Measurements from ENCODE around the gene NEUROD6.

The NEUROD6 gene

DNA sequence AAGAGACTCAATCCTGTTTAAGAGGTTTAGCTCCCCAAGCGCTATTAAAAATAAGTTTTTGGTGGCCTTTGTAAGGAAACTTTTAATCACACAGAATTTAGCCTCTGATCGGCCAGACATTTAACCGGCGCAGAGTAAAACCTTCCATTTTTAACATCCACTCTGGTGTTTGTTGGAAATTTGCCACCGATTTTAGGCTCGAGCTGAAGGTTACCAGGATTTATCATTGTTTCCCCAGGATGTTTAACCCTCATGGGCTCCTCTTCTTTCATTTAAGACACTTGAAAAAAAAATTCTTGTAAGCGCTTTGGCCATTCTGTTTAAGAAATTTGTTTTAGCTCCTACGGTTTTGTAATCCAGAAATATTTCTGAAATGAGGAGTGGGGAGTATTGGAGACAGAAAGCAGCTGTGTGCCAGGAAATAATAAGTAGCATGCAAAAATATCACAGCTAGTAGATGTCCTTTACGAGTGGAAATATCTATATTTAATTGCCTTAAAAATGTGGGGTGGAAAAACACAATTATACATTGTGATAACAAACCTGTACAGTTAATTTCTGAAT is 3.4 kb downstream of the NEUROD6 start:
- Histone ChIP-seq H3K9me3 (no peaks in the 10 kb centered on the region), H3K36me3 (no peaks in the 10 kb centered on the region), H3K27me3 (peaks cover 34% of the 10 kb centered on the region), H3K4me3 (ENCODE audit: low read depth, low read length) (no peak overlapping the region), H3K4me1 (no peaks in the 10 kb centered on the region)
- TF ChIP-seq, protein P1, sequence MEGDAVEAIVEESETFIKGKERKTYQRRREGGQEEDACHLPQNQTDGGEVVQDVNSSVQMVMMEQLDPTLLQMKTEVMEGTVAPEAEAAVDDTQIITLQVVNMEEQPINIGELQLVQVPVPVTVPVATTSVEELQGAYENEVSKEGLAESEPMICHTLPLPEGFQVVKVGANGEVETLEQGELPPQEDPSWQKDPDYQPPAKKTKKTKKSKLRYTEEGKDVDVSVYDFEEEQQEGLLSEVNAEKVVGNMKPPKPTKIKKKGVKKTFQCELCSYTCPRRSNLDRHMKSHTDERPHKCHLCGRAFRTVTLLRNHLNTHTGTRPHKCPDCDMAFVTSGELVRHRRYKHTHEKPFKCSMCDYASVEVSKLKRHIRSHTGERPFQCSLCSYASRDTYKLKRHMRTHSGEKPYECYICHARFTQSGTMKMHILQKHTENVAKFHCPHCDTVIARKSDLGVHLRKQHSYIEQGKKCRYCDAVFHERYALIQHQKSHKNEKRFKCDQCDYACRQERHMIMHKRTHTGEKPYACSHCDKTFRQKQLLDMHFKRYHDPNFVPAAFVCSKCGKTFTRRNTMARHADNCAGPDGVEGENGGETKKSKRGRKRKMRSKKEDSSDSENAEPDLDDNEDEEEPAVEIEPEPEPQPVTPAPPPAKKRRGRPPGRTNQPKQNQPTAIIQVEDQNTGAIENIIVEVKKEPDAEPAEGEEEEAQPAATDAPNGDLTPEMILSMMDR (IDR thresholded peaks at IDR 0.05; ENCODE audit: low read depth, low read length): no peak
- no peak for DNase-seq

DNA sequence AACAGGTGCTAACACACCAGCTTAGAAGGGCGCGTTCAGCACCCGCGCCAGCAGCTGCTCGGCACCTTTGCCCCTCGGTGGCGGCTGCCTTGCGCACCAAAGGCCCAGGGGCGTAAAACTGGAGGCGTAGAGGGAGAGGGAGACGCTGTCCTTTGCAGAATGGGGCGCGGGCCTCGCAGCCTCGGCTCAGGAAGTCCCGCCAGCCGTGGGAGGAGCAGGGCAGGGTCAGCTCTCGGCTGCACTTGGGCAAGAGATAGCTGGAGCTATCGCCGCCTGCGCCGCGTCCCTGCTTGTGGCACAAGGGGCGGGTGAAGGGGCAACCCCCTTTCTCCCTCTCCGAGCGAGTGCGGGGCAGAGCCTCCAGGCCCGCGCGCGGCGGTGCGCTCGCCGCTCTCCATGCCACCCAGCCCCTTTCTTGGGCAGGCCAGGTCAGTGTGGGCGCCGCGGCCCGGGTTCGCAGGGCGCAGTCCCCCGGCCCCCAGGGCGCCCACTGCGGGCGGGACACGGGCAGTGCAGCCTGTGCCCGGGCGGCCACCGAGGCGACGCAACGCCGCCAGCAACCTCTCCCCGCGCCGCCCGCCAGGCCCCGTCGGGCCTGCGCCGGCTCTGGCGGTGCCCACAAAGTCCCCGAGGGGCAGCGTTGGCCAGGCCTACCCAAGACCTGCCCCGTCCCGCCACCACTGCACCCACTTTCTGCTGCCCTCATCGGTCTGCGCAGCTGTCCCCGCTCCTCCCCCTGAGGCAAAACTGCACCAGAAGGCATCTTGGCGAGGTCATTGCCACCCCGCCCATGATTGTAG is 4.1 kb downstream of the NEUROD6 start:
- no peaks in the 10 kb centered on the region for H3K9me3 ChIP-seq
- H3K4me3 ChIP-seq (ENCODE audit: low read depth, low read length): no peak overlapping the region
- TF ChIP-seq, protein P1 (IDR thresholded peaks at IDR 0.05; ENCODE audit: low read depth, low read length): no peak
- H3K36me3 ChIP-seq: no peaks in the 10 kb centered on the region
- no peaks in the 10 kb centered on the region for H3K4me1 ChIP-seq
- H3K27me3 ChIP-seq: peaks cover 34% of the 10 kb centered on the region
- DNase-seq: no peak

GRCh38 chr7:31335884-31336201 is 4.7 kb downstream of the NEUROD6 start:
- DNase-seq: no peak
- Histone ChIP-seq H3K9me3 (no peaks in the 10 kb centered on the region), H3K36me3 (no peaks in the 10 kb centered on the region), H3K4me1 (no peaks in the 10 kb centered on the region), H3K4me3 (ENCODE audit: low read depth, low read length) (no peak overlapping the region), H3K27me3 (peaks cover 34% of the 10 kb centered on the region)
- TF ChIP-seq, protein P1 (IDR thresholded peaks at IDR 0.05; ENCODE audit: low read depth, low read length): no peak

DNA sequence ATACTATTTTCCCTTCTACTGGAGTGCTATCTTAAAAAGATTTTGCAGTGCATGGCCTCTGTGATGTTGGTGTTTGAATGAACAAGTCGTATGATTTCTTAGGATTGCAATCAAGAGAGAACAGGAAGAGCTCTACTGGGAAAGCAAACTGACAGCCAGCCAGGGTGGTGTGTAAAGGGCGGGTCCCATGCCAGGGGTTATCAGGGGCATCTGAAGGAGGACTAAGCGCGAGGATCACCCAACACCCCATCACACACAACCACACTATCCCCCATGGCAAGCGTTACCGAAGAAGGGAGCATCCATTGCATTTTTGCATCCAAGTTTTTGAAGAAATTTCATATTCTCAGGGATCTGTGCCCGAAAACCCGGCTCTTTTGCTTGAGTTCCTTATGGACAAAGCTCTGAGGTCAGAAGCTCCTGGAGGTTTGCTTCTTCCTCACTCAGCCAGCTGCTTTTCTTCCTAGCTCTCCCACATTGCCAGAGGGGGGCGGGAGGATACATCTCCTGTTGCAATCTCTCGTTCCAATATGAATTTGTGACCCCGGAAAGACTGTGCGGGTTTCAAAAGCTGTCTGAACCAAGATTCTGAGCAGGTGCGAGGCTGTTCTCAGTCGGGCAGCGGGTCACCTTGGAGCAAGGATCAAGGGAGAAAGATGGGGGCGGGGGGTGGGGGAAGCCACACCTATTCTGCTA is 5.2 kb downstream of the NEUROD6 start:
- Histone ChIP-seq H3K27me3 (peaks cover 34% of the 10 kb centered on the region), H3K4me1 (no peaks in the 10 kb centered on the region), H3K9me3 (no peaks in the 10 kb centered on the region), H3K4me3 (ENCODE audit: low read depth, low read length) (no peak overlapping the region), H3K36me3 (no peaks in the 10 kb centered on the region)
- DNase-seq: no peak
- TF ChIP-seq, protein P1 (IDR thresholded peaks at IDR 0.05; ENCODE audit: low read depth, low read length): no peak

DNA sequence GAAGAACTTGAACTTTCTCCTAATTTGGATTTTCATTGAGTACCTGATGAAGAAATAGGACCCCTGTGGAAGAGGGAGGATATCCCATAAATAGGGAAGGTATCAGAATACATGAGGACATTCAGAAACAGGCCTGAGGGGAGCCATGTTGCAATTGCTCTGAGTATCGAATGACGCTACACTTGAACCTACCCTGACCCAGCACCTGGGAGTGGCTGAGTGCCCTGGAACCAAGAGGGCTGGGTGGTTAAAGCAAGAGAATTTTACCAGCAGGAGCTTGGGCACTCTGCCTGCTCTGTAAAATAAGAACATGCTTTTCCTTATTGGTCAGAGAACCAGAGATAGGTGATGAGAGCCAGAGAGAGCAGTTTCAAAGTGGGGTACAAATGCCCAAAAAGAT is 7.2 kb downstream of the NEUROD6 start:
- H3K36me3 ChIP-seq: no peaks in the 10 kb centered on the region
- TF ChIP-seq, protein P1 (IDR thresholded peaks at IDR 0.05; ENCODE audit: low read depth, low read length): no peak

GRCh38 chr7:31327071-31327470 is 13.5 kb downstream of the NEUROD6 start:
- Histone ChIP-seq H3K9me3 (no peaks in the 10 kb centered on the region), H3K4me3 (ENCODE audit: low read depth, low read length) (no peak overlapping the region), H3K27me3 (no peaks in the 10 kb centered on the region), H3K36me3 (no peaks in the 10 kb centered on the region), H3K4me1 (no peaks in the 10 kb centered on the region)
- no peak for DNase-seq
- TF ChIP-seq, protein P1 (IDR thresholded peaks at IDR 0.05; ENCODE audit: low read depth, low read length): no peak

More for the DNA sequence above, 7.2 kb downstream of the NEUROD6 start:
- DNase-seq: no peak
- H3K9me3 ChIP-seq: no peaks in the 10 kb centered on the region
- H3K27me3 ChIP-seq: peaks cover 27% of the 10 kb centered on the region
- H3K4me1 ChIP-seq: no peaks in the 10 kb centered on the region
- H3K4me3 ChIP-seq (ENCODE audit: low read depth, low read length): no peak overlapping the region

Measured in BE2C (cell line).